H1 (cell line): Measurements from ENCODE around the gene KIF1C.

ENCODE experiments used
- CTCF ChIP-seq, 3 experiments: IDR thresholded peaks; 1 replicate in 2 of 3; 2 replicates in 1 of 3; pipeline versions ENCODE4 v1.5.1 to v1.6.1; 2011; ENCODE audit warnings: low read length in 3 of 3, mild to moderate bottlenecking in 3 of 3, inconsistent platforms in 2 of 3, low read depth in 1 of 3, moderate library complexity in 1 of 3; ENCODE audit not compliant: insufficient read depth in 1 of 3; ENCODE audit errors: control extremely low read depth in 1 of 3
- GABPA ChIP-seq: IDR thresholded peaks from 2 replicates; pipeline ENCODE4 v1.6.1; 2011; ENCODE audit warnings: mild to moderate bottlenecking, low read length, moderate library complexity, borderline replicate concordance; ENCODE audit not compliant: insufficient read depth
- NANOG ChIP-seq: IDR thresholded peaks from 2 replicates; pipeline ENCODE4 v1.6.1; 2011; ENCODE audit warnings: low read length, low read depth, mild to moderate bottlenecking, inconsistent platforms; ENCODE audit not compliant: insufficient read depth, poor library complexity, severe bottlenecking
- POLR2AphosphoS5 ChIP-seq: IDR thresholded peaks from 2 replicates; pipeline ENCODE4 v1.6.1; 2011; ENCODE audit warnings: low read depth, low read length

- no peak for TF ChIP-seq GABPA
- TF ChIP-seq CTCF (IDR thresholded peaks at IDR 0.05; ENCODE audit: control extremely low read depth in 1 of 3, insufficient read depth in 1 of 3, low read depth in 1 of 3, low read length in 3 of 3) = no peak
- no peak for TF ChIP-seq POLR2AphosphoS5
- TF ChIP-seq NANOG = no peak
These were observed 49.7 kb downstream of the KIF1C start for GRCh38 chr17:5047446-5047845.
